Fibroblast of mammary gland (primary cell): ENCODE results near the gene PHRF1.

Source experiments
- DNase-seq: peaks from one replicate; pipeline ENCODE4 v3.0.0-alpha.2; 2010; ENCODE audit warnings: low read depth
- H3K4me3 ChIP-seq: 2 replicates; pipeline ENCODE4 v1.5.1; 2011; ENCODE audit warnings: low read depth, mild to moderate bottlenecking, low read length, moderate library complexity; ENCODE audit not compliant: control insufficient read depth
- TF ChIP-seq, protein P1 (sequence below): conservative IDR thresholded peaks from 2 replicates; pipeline ENCODE4 v1.5.1; 2011; ENCODE audit warnings: low read depth, low read length, inconsistent platforms; ENCODE audit not compliant: control insufficient read depth, insufficient read depth

PHRF1 gene

DNA sequence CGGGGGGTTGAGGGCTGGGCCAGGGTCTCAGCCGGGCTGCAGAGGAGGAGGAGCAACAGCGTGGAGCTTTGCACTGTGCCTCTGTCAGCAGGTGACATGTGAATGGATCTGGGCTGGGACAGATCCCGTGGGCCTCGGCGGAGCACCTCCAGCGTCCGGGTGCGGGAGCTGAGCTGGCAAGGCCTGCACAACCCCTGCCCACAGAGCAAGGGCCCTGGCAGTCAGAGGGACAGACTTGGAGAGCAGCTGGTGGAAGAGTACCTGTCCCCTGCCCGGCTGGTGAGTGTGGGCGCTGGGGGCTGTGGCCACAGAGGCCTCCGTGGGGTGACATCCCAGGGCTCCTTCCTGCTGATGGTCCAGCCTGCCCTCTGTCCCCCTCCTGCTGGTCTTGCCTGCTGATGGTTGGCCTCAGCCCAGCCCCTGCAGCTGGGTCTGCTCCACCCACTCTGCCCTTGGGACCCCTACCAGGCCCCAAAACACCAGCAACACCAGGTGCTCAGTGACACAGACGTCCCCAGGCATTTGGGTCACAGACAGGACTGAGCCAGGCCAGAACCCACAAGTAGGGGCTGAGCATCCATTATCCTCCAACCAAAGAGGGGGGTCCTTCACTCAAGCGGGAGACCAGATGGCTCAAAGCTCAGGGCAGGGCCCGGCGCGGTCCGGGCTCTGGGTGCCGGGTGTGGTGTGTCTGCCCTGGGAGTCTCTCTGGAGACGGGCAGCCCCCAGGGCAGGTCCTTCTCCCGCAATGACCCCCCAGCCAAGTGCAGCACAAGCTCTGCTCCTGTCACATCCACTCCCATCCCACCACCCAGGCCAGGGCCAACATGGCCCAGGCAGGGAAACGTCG is 35.5 kb upstream of the PHRF1 start:
- TF ChIP-seq, protein P1, sequence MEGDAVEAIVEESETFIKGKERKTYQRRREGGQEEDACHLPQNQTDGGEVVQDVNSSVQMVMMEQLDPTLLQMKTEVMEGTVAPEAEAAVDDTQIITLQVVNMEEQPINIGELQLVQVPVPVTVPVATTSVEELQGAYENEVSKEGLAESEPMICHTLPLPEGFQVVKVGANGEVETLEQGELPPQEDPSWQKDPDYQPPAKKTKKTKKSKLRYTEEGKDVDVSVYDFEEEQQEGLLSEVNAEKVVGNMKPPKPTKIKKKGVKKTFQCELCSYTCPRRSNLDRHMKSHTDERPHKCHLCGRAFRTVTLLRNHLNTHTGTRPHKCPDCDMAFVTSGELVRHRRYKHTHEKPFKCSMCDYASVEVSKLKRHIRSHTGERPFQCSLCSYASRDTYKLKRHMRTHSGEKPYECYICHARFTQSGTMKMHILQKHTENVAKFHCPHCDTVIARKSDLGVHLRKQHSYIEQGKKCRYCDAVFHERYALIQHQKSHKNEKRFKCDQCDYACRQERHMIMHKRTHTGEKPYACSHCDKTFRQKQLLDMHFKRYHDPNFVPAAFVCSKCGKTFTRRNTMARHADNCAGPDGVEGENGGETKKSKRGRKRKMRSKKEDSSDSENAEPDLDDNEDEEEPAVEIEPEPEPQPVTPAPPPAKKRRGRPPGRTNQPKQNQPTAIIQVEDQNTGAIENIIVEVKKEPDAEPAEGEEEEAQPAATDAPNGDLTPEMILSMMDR = no peak
- no peak for DNase-seq
- H3K4me3 ChIP-seq = no peak overlapping the region

DNA sequence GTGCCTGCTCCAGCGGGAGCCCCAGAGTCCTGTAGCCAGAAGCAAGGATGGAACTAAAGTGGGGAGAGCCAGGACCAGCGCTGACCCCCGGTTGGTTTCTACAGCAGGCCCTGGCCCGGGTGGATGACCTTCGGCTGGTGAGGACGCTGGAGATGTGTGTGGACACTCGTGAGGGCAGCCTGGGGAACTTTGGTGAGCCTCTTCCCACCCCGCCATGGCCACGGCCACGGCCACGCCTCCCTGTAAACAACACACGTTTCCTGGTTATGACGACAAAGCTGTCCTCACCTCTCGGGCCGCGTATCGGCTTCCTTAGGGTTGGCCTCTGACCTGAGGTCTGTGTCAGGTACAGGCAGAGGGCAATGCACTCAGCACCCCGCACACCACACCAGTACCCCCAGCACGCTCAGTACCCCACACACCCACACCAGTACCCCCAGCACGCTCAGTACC is 34.8 kb upstream of the PHRF1 start:
- TF ChIP-seq, protein P1 = no peak
- DNase-seq = no peak
- H3K4me3 ChIP-seq = no peak overlapping the region

DNA sequence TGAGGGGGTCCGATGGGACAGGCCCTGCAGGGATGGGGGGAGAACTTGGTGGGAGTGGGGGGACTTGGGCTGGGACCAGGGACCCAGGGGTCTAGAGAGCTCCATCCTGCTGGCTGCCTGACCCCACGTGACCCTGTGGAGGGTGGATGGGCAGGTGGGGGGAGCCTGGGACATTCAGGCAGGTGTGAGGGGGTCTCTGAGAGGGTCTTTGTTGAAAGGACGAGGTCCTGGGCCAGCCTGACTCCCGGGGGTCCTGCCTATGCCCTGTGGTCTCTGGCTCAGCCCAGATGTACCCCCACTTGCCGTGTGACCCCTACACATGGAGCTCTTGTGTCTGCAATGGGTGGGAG is 31.5 kb upstream of the PHRF1 start:
- no peak overlapping the region for H3K4me3 ChIP-seq
- DNase-seq = no peak
- TF ChIP-seq, protein P1 = no peak

DNA sequence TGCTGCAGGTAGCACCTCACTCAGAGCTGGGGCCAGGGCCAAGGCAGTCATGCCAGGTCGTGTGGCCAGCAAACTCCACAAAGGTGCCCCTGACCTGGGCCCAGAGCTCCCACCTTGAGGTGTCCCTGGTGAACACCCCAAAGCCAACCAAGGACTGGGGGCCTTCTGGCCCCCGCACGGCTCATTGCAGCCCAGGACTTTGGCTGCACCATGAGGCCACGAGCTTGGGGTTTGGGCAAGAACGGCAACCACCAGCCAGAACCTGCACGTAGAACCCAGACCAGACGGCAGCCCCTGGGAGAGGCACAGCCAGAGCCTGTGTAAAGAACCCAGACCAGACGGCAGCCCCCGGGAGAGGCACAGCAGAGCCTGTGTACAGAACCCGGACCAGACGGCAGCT is 31.1 kb upstream of the PHRF1 start:
- TF ChIP-seq, protein P1 = no peak
- H3K4me3 ChIP-seq = no peak overlapping the region
- DNase-seq = no peak

DNA sequence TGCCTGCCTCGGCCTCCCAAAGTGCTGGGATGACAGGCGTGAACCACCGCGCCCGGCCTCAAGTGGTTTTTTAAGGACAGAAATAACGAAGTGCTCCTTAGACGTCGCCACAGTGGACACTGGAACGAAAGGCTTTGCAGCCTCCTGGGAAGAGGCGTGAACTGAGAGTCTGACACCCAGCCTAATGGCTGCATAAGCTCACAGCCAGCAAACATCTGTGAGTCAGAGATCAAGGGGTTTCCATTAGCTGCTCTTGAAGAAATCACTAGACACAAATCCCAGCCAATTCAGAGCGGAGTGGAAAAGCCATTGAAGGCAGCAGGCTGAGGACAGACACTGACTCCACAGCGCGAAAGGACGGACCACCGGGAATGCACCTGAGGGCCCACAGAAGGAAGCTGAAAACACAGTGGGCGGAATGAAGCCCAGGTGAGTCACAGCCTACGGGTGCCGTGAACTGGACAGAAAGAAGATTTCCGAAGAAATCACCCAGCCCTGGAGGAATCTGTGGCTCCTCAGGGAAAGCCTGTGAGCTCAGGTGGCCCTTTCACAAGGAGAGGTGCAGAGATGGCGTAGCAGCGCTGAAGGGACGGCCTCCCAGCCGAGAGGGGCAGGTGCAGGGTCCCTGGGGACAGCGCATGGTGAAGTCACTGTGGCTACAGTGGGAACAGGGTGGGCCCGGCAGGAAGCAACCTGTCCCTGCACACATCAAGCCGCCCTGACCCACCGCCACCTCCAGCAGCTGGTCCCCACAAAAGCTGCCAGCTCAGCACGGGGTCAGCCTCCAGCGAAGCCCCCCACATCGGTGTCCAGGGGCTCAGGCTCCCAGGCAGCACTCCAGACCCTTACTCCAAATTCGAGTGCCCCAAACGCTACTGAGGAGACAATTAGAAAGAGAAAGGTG is 27.3 kb upstream of the PHRF1 start:
- H3K4me3 ChIP-seq = no peak overlapping the region
- TF ChIP-seq, protein P1 = no peak
- DNase-seq = no peak

DNA sequence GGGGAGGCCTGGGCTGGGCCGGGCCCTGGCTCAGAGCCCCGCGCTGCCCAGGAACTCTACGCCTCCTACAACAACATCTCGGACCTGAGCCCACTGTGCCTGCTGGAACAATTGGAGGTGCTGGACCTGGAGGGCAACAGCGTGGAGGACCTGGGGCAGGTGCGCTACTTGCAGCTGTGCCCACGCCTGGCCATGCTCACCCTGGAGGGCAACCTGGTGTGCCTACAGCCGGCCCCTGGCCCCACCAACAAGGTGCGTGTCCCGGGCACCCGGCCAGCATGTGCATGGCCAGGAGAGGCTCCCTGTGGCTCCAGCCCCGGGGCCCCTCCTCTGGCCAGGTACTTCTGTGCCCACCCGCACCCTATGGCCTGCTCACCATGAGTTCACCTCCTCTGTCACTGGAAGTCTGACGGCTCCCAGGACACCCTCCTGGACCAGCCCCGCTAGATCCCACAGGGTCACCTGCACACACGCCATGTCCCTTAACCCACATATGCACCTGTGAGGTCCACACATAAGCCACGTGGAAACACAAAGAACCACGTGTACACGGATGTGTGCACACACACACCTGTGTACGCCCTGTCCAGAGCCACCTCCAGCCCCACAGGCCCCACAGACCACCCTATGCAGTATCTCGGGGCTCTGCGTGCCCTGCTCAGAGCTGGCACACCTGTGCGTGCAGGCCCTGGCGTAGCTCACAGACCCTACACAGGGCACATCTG is 26.1 kb upstream of the PHRF1 start:
- H3K4me3 ChIP-seq = no peak overlapping the region
- DNase-seq = no peak
- TF ChIP-seq, protein P1 = no peak
